Lung (tissue), 12 donors: Measurements from ENCODE around the gene KCTD7. TPM values are rescaled to one million over a fixed set of nuclear protein-coding genes. Genes with fewer than 3 reads are reported as not detected.

Experiments
- ATAC-seq: fragments of 200-7000 bp; cut with Tn5 transposase; one replicate; pipeline ENCODE4 v1.9.1; 2020; ENCODE audit warnings: moderate number of reproducible peaks; ENCODE audit not compliant: insufficient read depth, low FRiP score
- DNase-seq, 3 donors: peaks; one replicate each; pipeline ENCODE4 v3.0.0-alpha.2; 2013 to 2017
- H3K27ac ChIP-seq, 2 donors: one replicate each; pipeline ENCODE4 v1.5.1; 2013; ENCODE audit warnings: mild to moderate bottlenecking in 2 of 2, moderate library complexity in 2 of 2, control low read depth in 1 of 2, inconsistent platforms in 1 of 2, low read depth in 1 of 2, low read length in 1 of 2
- H3K27me3 ChIP-seq, 3 donors: one replicate each; pipeline ENCODE4 v1.5.1; 2013; ENCODE audit warnings: low read length in 2 of 3; ENCODE audit not compliant: control insufficient read depth in 3 of 3, insufficient read depth in 3 of 3
- H3K36me3 ChIP-seq, 4 donors: one replicate each; pipeline ENCODE4 v1.5.1; 2013; ENCODE audit warnings: low read length in 4 of 4, mild to moderate bottlenecking in 1 of 4, moderate library complexity in 1 of 4; ENCODE audit not compliant: control insufficient read depth in 4 of 4, insufficient read depth in 4 of 4
- H3K4me1 ChIP-seq, 5 donors: one replicate each; pipeline ENCODE4 v1.5.1; 2013; ENCODE audit warnings: low read length in 5 of 5, mild to moderate bottlenecking in 2 of 5, moderate library complexity in 1 of 5; ENCODE audit not compliant: control insufficient read depth in 5 of 5, insufficient read depth in 5 of 5
- H3K4me3 ChIP-seq: one replicate; pipeline ENCODE4 v1.5.1; 2013; ENCODE audit warnings: mild to moderate bottlenecking, control low read depth, moderate library complexity
- H3K9ac ChIP-seq, 2 donors: one replicate each; pipeline ENCODE4 v1.5.1; 2013; ENCODE audit warnings: low read length in 2 of 2, control low read depth in 1 of 2; ENCODE audit not compliant: insufficient read depth in 1 of 2
- H3K9me3 ChIP-seq, 4 donors: one replicate each; pipeline ENCODE4 v1.5.1; 2013; ENCODE audit warnings: low read length in 3 of 4, mild to moderate bottlenecking in 1 of 4, moderate library complexity in 1 of 4; ENCODE audit not compliant: control insufficient read depth in 4 of 4, insufficient read depth in 3 of 4
- WGBS, 2 donors: extraction: QIAGEN DNeasy Blood & Tissue Kit; methylation state at CpG; one replicate each; pipeline ENCODE4 v1.1.7; 2013; 5-methylcytosine and 5-hydroxymethylcytosine counted together
- polyA plus RNA-seq, 2 donors: library from polyadenylated mRNA; stranded (reverse); fragments of 200-250 nt; gene quantifications; one replicate each; pipeline ENCODE4 v1.2.1, GENCODE V29; 2013
- total RNA-seq, 2 donors: library from RNA; depleted of rRNA in 1 of 2; stranded (reverse); fragments of >200 nt in 1 of 2; gene quantifications; one replicate each; pipeline ENCODE4 v1.2.1, GENCODE V29; 2014 to 2021
- TF ChIP-seq, protein P1 (sequence below): IDR thresholded peaks from 2 replicates; pipeline ENCODE4 v1.5.1; 2012; ENCODE audit warnings: mild to moderate bottlenecking; ENCODE audit errors: control extremely low read depth, extremely low read depth
- donor health status: control.
- donor health status: control.
- donor health status: Bipolar disorder and iron deficiency.
- donor health status: healthy.
- donor health status: DM: yes; HTN: yes; CAD: no.

KCTD7 gene
- total and polyA plus RNA-seq, 4 donors = 4.9 to 19.7 (median 7.6) TPM

DNA sequence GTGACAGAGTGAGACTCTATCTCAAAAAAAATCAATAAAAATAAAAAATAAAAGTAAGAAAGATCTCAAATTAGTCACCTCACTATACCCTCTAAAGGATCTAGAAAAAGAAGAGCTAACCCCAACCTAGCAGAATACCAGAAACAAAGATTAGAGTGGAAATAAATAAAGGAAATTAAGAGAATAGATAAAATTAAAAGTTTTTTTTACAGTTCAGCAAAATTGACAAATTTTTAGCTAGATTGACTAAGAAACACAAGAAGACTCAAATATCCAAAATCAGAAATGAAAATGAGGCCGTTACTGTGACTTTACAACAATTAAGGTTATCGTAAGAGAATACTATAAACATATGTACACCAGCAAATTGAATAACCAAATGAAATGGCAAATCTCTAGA lies 29.1 kb downstream of the KCTD7 start:
- WGBS, 2 donors = 51 to 92% methylated on average over 2 of the region's 2 CpGs
- H3K9me3 ChIP-seq = no peaks in the 10 kb centered on the region
- no peak overlapping the region for H3K4me3 ChIP-seq
- H3K27me3 ChIP-seq = no peaks in the 10 kb centered on the region
- no peak overlapping the region for H3K27ac ChIP-seq
- no peak for ATAC-seq
- peaks cover 0 to 7% (median 0%) of the 10 kb centered on the region in 5 donors for H3K4me1 ChIP-seq
- peaks cover 0 to 2% (median 0%) of the 10 kb centered on the region in 4 donors for H3K36me3 ChIP-seq
- no peak for DNase-seq
- TF ChIP-seq, protein P1, sequence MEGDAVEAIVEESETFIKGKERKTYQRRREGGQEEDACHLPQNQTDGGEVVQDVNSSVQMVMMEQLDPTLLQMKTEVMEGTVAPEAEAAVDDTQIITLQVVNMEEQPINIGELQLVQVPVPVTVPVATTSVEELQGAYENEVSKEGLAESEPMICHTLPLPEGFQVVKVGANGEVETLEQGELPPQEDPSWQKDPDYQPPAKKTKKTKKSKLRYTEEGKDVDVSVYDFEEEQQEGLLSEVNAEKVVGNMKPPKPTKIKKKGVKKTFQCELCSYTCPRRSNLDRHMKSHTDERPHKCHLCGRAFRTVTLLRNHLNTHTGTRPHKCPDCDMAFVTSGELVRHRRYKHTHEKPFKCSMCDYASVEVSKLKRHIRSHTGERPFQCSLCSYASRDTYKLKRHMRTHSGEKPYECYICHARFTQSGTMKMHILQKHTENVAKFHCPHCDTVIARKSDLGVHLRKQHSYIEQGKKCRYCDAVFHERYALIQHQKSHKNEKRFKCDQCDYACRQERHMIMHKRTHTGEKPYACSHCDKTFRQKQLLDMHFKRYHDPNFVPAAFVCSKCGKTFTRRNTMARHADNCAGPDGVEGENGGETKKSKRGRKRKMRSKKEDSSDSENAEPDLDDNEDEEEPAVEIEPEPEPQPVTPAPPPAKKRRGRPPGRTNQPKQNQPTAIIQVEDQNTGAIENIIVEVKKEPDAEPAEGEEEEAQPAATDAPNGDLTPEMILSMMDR = no peak
- H3K9ac ChIP-seq = no peak overlapping the region

DNA sequence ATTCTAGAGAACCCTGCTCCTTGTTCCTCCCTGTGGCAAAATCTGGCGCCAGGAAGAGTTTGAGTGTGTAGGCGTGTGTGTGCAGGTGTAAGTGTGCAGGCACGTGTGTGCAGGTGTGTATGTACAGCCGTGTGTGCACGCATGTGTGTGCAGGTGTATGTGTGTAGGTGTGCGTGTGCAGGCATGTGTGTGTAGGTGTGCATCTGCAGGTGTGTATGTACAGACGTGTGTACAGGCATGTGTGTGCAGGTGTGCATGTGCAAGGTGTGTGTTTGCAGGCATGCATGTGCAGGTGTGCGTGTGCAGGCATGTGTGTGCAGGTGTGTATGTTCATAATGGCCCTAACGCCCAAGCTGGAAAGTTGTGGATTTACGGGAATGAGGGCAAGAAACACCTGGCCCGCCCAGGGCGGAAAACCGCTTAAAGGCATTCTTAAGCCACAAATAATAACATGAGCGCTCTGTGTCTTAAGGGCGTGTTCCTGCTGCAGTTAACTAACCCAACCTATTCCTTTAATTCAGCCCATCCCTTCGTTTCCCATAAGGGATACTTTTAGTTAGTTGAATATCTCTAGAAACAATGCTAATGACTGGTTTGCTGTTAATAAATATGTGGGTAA lies 34.1 kb downstream of the KCTD7 start:
- no peak overlapping the region for H3K27ac ChIP-seq
- H3K36me3 ChIP-seq = peaks cover 0 to 2% (median under 1%) of the 10 kb centered on the region in 4 donors
- H3K9me3 ChIP-seq = no peaks in the 10 kb centered on the region
- 91 to 98% methylated on average over 16 of the region's 16 CpGs for WGBS, 2 donors
- TF ChIP-seq, protein P1 = no peak
- H3K4me3 ChIP-seq = no peak overlapping the region
- no peak for ATAC-seq
- no peak overlapping the region for H3K9ac ChIP-seq
- H3K4me1 ChIP-seq = peaks cover 0 to 2% (median 0%) of the 10 kb centered on the region in 5 donors
- H3K27me3 ChIP-seq = no peaks in the 10 kb centered on the region
- no peak for DNase-seq

GRCh38 chr7:66664590-66665293 lies 36.1 kb downstream of the KCTD7 start:
- DNase-seq = peak; percentile 17 to 39 (median 32)
- 84 to 85% methylated on average over 24 of the region's 24 CpGs for WGBS, 2 donors

More at GRCh38 chr7:66664590-66665293, 36.1 kb downstream of the KCTD7 start:
- no peak overlapping the region for H3K4me3 ChIP-seq
- no peak overlapping the region for H3K9ac ChIP-seq
- H3K4me1 ChIP-seq = peaks cover 0 to 2% (median 0%) of the 10 kb centered on the region in 5 donors
- no peak for ATAC-seq
- H3K36me3 ChIP-seq = peaks cover 0 to 6% (median 2%) of the 10 kb centered on the region in 4 donors
- no peak overlapping the region for H3K27ac ChIP-seq
- H3K9me3 ChIP-seq = no peaks in the 10 kb centered on the region
- TF ChIP-seq, protein P1 = no peak
- no peaks in the 10 kb centered on the region for H3K27me3 ChIP-seq
